Skeletal muscle tissue (tissue), 4 donors: Measurements from ENCODE around the gene CCDC8. TPM values are rescaled to one million over a fixed set of nuclear protein-coding genes. Genes with fewer than 3 reads are reported as not detected.
"Not testable (repeated sequence)": the region's sequence is repeated elsewhere in the genome, so short reads cannot be mapped to it uniquely, and the experiment has no call there.

Experiments used
- H3K27ac ChIP-seq: one replicate; pipeline ENCODE4 v1.7.0; 2013; ENCODE audit warnings: mild to moderate bottlenecking, low read depth, low read length, inconsistent platforms
- H3K27me3 ChIP-seq, 3 donors: one replicate each; pipeline ENCODE4 v1.7.0; 2013; ENCODE audit warnings: low read length in 3 of 3; ENCODE audit not compliant: control insufficient read depth in 3 of 3, insufficient read depth in 3 of 3
- H3K36me3 ChIP-seq, 3 donors: one replicate each; pipeline ENCODE4 v1.7.0; 2013; ENCODE audit warnings: low read length in 3 of 3; ENCODE audit not compliant: control insufficient read depth in 3 of 3, insufficient read depth in 3 of 3
- H3K4me1 ChIP-seq, 3 donors: one replicate each; pipeline ENCODE4 v1.7.0; 2013; ENCODE audit warnings: low read length in 3 of 3, mild to moderate bottlenecking in 3 of 3; ENCODE audit not compliant: control insufficient read depth in 3 of 3, insufficient read depth in 3 of 3
- H3K4me3 ChIP-seq, 3 donors: one replicate each; pipeline ENCODE4 v1.7.0; 2013; ENCODE audit warnings: low read length in 3 of 3
- H3K9ac ChIP-seq, 3 donors: one replicate each; pipeline ENCODE4 v1.7.0; 2013; ENCODE audit warnings: low read length in 3 of 3, mild to moderate bottlenecking in 3 of 3, moderate library complexity in 2 of 3, low read depth in 1 of 3
- H3K9me3 ChIP-seq, 3 donors: one replicate each; pipeline ENCODE4 v1.7.0; 2013; ENCODE audit warnings: low read length in 3 of 3; ENCODE audit not compliant: control insufficient read depth in 3 of 3
- total RNA-seq: library from RNA; depleted of rRNA; stranded (reverse); fragments of >200 nt; gene quantifications from one replicate; pipeline ENCODE4 v1.2.3, GENCODE V29; 2014
- donor health status: Osteomylitis.

Gene CCDC8
- total RNA-seq, 1 donor from 2014 or later = 67.8 TPM

GRCh38 chr19:46415804-46416709 lies 2.7 kb upstream of the CCDC8 start:
- not testable (repeated sequence) for H3K9ac ChIP-seq

DNA sequence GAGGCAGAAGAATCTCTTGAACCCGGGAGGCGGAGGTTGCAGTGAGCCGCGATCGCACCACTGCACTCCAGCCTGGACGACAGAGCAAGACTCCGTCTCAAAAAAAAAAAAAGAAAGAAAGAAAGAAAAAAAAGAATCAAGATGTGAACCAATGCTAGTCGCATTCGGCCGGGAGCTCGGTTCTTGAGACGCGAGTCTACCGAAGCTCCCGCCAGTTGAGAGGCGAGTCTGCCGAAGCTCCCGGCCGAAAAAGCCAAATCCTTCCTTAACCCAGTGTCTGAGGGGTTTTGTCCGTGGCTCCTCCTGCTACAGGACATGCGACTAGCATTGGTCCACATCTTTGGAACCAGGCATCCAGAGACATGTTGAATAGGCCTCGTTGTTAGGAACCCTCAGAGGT lies 1.5 kb upstream of the CCDC8 start:
- H3K4me1 ChIP-seq, H3K36me3 ChIP-seq, H3K9ac ChIP-seq, H3K4me3 ChIP-seq, H3K27ac ChIP-seq, H3K9me3 ChIP-seq: not testable (repeated sequence)
- H3K27me3 ChIP-seq = peaks cover 26 to 53% (median 48%) of the 10 kb centered on the region in 3 donors

More at GRCh38 chr19:46415804-46416709, 2.7 kb upstream of the CCDC8 start:
- not testable (repeated sequence) for H3K36me3 ChIP-seq, H3K4me1 ChIP-seq, H3K27ac ChIP-seq, H3K9me3 ChIP-seq
- peaks cover 26 to 43% (median 36%) of the 10 kb centered on the region in 3 donors for H3K27me3 ChIP-seq
- H3K4me3 ChIP-seq = peak overlapping the region in 1 of 3 donors; percentile 56

GRCh38 chr19:46412650-46413261 lies 608 bp downstream of the CCDC8 start:
- H3K9ac ChIP-seq = peak overlapping the region in 2 of 3 donors; percentile 65 to 74
- H3K27ac ChIP-seq = peak overlapping the region; percentile 54
- peaks cover 0 to 2% (median 0%) of the 10 kb centered on the region in 3 donors for H3K36me3 ChIP-seq
- H3K27me3 ChIP-seq = peaks cover 37 to 66% (median 59%) of the 10 kb centered on the region in 3 donors
- no peaks in the 10 kb centered on the region for H3K9me3 ChIP-seq
- peaks cover 10 to 13% (median 11%) of the 10 kb centered on the region in 3 donors for H3K4me1 ChIP-seq
- H3K4me3 ChIP-seq = peak overlapping the region; percentile 61 to 73 (median 70)

DNA sequence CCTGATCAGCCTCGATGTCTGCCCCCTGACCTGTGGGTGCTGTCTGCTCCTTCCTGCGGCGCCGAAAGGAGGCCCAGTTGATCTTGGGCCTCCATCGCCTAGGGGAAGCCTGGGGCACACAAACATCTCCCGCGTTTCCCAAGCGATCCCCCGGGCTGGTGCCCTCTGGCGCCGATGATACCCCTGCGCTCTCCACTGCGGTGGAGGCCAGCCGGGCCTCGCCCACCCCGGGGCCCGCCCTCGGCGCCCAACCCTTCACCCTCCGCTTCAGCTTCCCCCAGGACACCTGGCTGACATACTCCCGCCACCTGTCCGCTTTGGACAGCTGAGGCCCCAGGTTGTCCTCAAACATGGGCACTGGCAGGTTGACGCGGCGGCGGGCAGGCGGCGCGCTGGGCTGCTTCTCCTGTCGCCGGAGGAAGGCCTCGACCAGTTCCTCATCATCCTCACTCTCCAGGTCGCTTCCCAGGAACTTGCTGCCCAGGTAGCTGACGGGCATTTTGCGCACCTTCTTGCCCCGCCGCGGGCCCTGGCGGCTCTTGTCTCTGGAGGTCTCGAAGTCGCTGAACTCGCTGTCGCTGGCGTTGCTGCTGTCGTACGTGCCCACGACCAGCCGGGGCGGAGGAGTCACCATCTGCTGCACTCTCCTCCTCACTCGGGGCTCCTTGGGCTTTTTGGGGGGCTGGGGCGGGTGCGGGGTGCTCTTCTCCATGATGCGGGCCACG lies 1.3 kb downstream of the CCDC8 start:
- H3K27me3 ChIP-seq = peaks cover 42 to 72% (median 62%) of the 10 kb centered on the region in 3 donors
- H3K36me3 ChIP-seq = peaks cover 0 to 2% (median 0%) of the 10 kb centered on the region in 3 donors
- H3K4me1 ChIP-seq = peaks cover 10 to 13% (median 11%) of the 10 kb centered on the region in 3 donors
- peak overlapping the region; percentile 54 for H3K27ac ChIP-seq
- peak overlapping the region; percentile 52 to 73 (median 70) for H3K4me3 ChIP-seq
- H3K9ac ChIP-seq = peak overlapping the region in 2 of 3 donors; percentile 7 to 74
- no peaks in the 10 kb centered on the region for H3K9me3 ChIP-seq

GRCh38 chr19:46411088-46411924 lies 2.1 kb downstream of the CCDC8 start:
- Histone ChIP-seq H3K9me3 (no peaks in the 10 kb centered on the region), H3K4me3 (peak overlapping the region; percentile 30 to 70 (median 52)), H3K27me3 (peaks cover 45 to 75% (median 63%) of the 10 kb centered on the region in 3 donors), H3K9ac (peak overlapping the region in 2 of 3 donors; percentile 7 to 74), H3K4me1 (peaks cover 10 to 13% (median 11%) of the 10 kb centered on the region in 3 donors), H3K36me3 (peaks cover 0 to 2% (median 0%) of the 10 kb centered on the region in 3 donors), H3K27ac (no peak overlapping the region)

DNA sequence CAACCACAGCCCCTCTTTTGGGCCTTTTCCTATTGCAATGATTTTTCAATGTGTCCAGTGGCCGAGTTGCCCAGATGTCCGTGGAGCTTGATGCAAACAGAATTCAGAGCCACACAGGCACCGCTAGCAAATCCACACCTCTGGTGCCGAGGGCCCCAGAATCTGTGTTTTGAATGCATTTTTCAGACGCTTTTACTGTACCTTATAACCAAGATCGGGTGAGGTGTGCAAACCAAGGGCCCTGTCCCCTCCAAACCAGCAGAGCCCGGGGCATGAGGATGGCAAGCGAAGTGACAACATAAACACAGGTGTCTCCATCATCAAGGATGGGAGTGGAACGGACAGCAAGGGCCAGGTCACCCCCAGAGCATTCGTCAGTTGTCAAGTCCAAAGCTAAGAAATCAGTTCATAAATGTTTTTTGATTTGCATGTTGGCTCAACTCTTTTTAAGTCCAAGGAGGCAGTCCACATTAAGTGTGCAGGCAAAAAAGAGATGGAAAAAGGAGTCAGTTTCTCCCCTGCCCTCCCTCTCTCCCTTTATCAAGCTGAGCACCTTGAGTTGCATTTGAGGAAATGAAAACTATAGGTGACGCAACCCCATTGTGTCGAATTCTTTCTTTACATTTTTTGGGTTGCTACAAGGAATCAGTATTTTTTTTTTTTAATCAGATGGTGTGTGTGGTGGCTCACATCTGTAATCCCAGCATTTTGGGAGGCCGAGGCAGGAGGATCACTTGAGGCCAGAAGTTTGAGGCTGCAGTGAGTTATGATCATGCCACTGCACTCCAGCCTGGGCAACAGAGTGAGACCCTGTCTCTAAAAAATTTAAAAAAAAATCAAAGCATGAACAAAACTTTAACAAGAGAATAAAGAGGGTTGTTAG lies 2.9 kb downstream of the CCDC8 start:
- Histone ChIP-seq H3K9ac (no peak overlapping the region), H3K27ac (no peak overlapping the region), H3K9me3 (no peaks in the 10 kb centered on the region), H3K36me3 (peaks cover 0 to 2% (median 0%) of the 10 kb centered on the region in 3 donors), H3K27me3 (peaks cover 52 to 83% (median 70%) of the 10 kb centered on the region in 3 donors), H3K4me3 (no peak overlapping the region), H3K4me1 (peaks cover 10 to 13% (median 11%) of the 10 kb centered on the region in 3 donors)

- no peak overlapping the region for H3K9ac ChIP-seq
- peaks cover 0 to 2% (median 0%) of the 10 kb centered on the region in 3 donors for H3K36me3 ChIP-seq
- H3K27me3 ChIP-seq = peaks cover 49 to 85% (median 76%) of the 10 kb centered on the region in 3 donors
- H3K9me3 ChIP-seq = no peaks in the 10 kb centered on the region
- H3K27ac ChIP-seq = no peak overlapping the region
- peaks cover 17 to 19% (median 18%) of the 10 kb centered on the region in 3 donors for H3K4me1 ChIP-seq
- H3K4me3 ChIP-seq = no peak overlapping the region
These were observed 4.2 kb downstream of the CCDC8 start for GRCh38 chr19:46409191-46409590.

DNA sequence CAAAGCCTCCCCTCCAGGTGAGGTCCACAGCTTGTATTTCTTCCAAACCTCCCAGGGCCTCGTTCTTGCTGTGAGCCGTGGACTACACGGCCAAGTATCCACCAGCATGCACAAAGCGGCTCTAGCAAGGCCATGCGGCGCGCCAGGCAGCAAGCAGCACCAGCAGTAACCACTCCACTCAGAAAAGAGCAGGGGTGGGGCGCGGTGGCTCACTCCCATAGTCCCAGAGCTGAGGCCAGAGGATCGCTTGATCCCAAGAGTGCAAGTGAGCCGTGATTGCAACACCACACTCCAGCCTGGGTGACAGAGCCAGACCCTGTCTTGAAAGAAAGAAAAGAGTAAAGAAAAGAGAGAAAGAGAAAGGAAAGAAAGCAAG lies 4.7 kb downstream of the CCDC8 start:
- H3K4me3 ChIP-seq = peak overlapping the region in 2 of 3 donors; percentile 45 to 51

More for the DNA sequence above, 4.7 kb downstream of the CCDC8 start:
- no peak overlapping the region for H3K27ac ChIP-seq
- peaks cover 0 to 2% (median 0%) of the 10 kb centered on the region in 3 donors for H3K36me3 ChIP-seq
- peaks cover 52 to 85% (median 76%) of the 10 kb centered on the region in 3 donors for H3K27me3 ChIP-seq
- H3K9ac ChIP-seq = no peak overlapping the region
- no peaks in the 10 kb centered on the region for H3K9me3 ChIP-seq
- peaks cover 23 to 24% (median 23%) of the 10 kb centered on the region in 3 donors for H3K4me1 ChIP-seq
